DMS114 treated with DMSO at 0.1 percent for 48 hours (cell line): ENCODE results near the gene TCEAL1.
"Not testable (repeated sequence)": the region's sequence is repeated elsewhere in the genome, so short reads cannot be mapped to it uniquely, and the experiment has no call there.

Experiments
- DNase-seq: peaks from one replicate; lab custom pipeline; 2025; ENCODE audit not compliant: unreplicated experiment; lab: John Stamatoyannopoulos, UW

The TCEAL1 gene

GRCh38 chrX:103628386-103629317 lies at the start of gene TCEAL1:
TCEAL1 (plus strand) TSS chrX:103628975; CDS start chrX:103629917, 942 bp downstream.
- DNase-seq: peak; percentile 68

GRCh38 chrX:103584596-103584995 lies 44.2 kb upstream of the TCEAL1 start:
- DNase-seq: peak; percentile 15

- DNase-seq: peak; percentile 21
These were observed 43.1 kb upstream of the TCEAL1 start, which contains the start of gene TCEAL4 for GRCh38 chrX:103585411-103586313. TCEAL4 (plus strand) TSS chrX:103585515; CDS start chrX:103586676, 1,161 bp downstream.

GRCh38 chrX:103586314-103586646 lies 42.5 kb upstream of the TCEAL1 start:
- peak; percentile 13 for DNase-seq

- DNase-seq: no peak
These were observed 42.1 kb upstream of the TCEAL1 start for GRCh38 chrX:103586659-103587058.

- not testable (repeated sequence) for DNase-seq
These were observed 36.5 kb upstream of the TCEAL1 start for GRCh38 chrX:103592295-103592694.

GRCh38 chrX:103595202-103595601 lies 33.6 kb upstream of the TCEAL1 start:
- DNase-seq: not testable (repeated sequence)

GRCh38 chrX:103607364-103608305 lies 21.1 kb upstream of the TCEAL1 start, which contains the start of gene TCEAL3:
TCEAL3 (plus strand) TSS chrX:103607963; CDS start chrX:103609065, 1,102 bp downstream.
- DNase-seq: peak; percentile 29

GRCh38 chrX:103608306-103608963 lies 20.3 kb upstream of the TCEAL1 start:
- no peak for DNase-seq

GRCh38 chrX:103610282-103610681 lies 18.5 kb upstream of the TCEAL1 start:
- no peak for DNase-seq

- DNase-seq: no peak
These were observed 15.3 kb upstream of the TCEAL1 start for GRCh38 chrX:103613362-103613890.

GRCh38 chrX:103614999-103615398 lies 13.8 kb upstream of the TCEAL1 start:
- DNase-seq: no peak

GRCh38 chrX:103615781-103616371 lies 12.9 kb upstream of the TCEAL1 start:
- no peak for DNase-seq

GRCh38 chrX:103616676-103617186 lies 12.0 kb upstream of the TCEAL1 start:
- DNase-seq: no peak

- no peak for DNase-seq
These were observed 4.7 kb upstream of the TCEAL1 start for GRCh38 chrX:103624111-103624510.

GRCh38 chrX:103626855-103627254 lies 1.9 kb upstream of the TCEAL1 start:
- no peak for DNase-seq

GRCh38 chrX:103629318-103630170 lies 769 bp downstream of the TCEAL1 start:
- DNase-seq: peak; percentile 72

- DNase-seq: no peak
These were observed 1.4 kb downstream of the TCEAL1 start for GRCh38 chrX:103630171-103630511.
